Prostate gland (tissue), 2 donors: Measurements from ENCODE around the gene CCR9.
"Not testable (repeated sequence)": the region's sequence is repeated elsewhere in the genome, so short reads cannot be mapped to it uniquely, and the experiment has no call there.

ENCODE experiments used
- CTCF ChIP-seq, 4 experiments: fragments of 200-600 bp in 2 of 4; fragments of 450-650 bp in 2 of 4; sonication (generic) in 2 of 4; IDR thresholded peaks; 1 replicate in 3 of 4; 2 replicates in 1 of 4; pipeline ENCODE4 v1.5.1; 2016 to 2019; ENCODE audit warnings: antibody characterized with exemption in 4 of 4, mild to moderate bottlenecking in 2 of 4, moderate library complexity in 2 of 4
- POLR2A ChIP-seq: fragments of 450-650 bp; IDR thresholded peaks from one replicate; pipeline ENCODE4 v1.6.1; 2016; ENCODE audit warnings: antibody characterized with exemption, mild to moderate bottlenecking
- POLR2AphosphoS5 ChIP-seq: sonication (generic); formaldehyde crosslinking; IDR thresholded peaks from one replicate; pipeline ENCODE4 v1.6.1; 2017; ENCODE audit warnings: antibody characterized with exemption

DNA sequence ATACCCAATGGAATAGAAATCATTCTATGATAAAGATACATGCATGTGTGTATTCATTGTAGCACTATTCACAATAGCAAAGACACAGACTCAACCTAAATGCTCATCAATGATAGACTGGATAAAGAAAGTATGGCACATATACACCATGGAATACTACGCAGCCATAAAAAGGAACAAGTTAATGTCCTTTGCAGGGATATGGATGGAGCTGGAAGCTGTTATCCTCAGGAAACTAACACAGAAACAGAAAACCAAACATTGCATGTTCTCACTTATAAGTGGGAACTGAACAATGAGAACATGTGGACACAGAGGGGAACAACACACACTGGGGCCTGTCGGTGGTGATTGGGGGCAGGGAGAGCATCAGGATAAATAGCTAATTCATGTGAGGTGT, 29.3 kb upstream of the CCR9 start:
- TF ChIP-seq CTCF (IDR thresholded peaks at IDR 0.05); POLR2A; POLR2AphosphoS5: not testable (repeated sequence)
